HepG2 (cell line): ENCODE results near the gene HECTD3. TPM values are rescaled to one million over a fixed set of nuclear protein-coding genes. Genes with fewer than 3 reads are reported as not detected.

Source experiments
- ARNTL ChIP-seq: sonication (generic); formaldehyde crosslinking; IDR thresholded peaks from 2 replicates; pipeline ENCODE4 v1.4.0; 2020; ENCODE audit warnings: mild to moderate bottlenecking, missing genetic modification reagents
- ATF1 ChIP-seq: IDR thresholded peaks from 2 replicates; pipeline ENCODE4 v1.6.1; 2016; ENCODE audit warnings: mild to moderate bottlenecking, control low read depth
- BCL3 ChIP-seq: sonication (generic); formaldehyde crosslinking; IDR thresholded peaks from 2 replicates; pipeline ENCODE4 v1.5.1; 2020; ENCODE audit warnings: mild to moderate bottlenecking, missing genetic modification reagents, moderate library complexity
- CHD2 ChIP-seq: IDR thresholded peaks from 2 replicates; pipeline ENCODE4 v1.6.1; 2011; ENCODE audit warnings: low read depth, low read length, improper control_type of control experiment
- CHD4 ChIP-seq: fragments of 200-600 bp; sonication (generic); IDR thresholded peaks from 2 replicates; pipeline ENCODE4 v1.7.0; 2017; ENCODE audit warnings: mild to moderate bottlenecking, low read length, borderline replicate concordance
- HIC2 ChIP-seq: sonication (generic); formaldehyde crosslinking; IDR thresholded peaks from 2 replicates; pipeline ENCODE4 v1.9.0; 2022; ENCODE audit warnings: low read depth, missing genetic modification reagents
- HMG20B ChIP-seq: conservative IDR thresholded peaks from 2 replicates; pipeline ENCODE4 v1.6.1; 2016; ENCODE audit warnings: missing genetic modification reagents, missing compliant biosample characterization
- HNRNPLL ChIP-seq: fragments of 200-400 bp; formaldehyde crosslinking; IDR thresholded peaks from 2 replicates; pipeline ENCODE4 v1.6.1; 2017; ENCODE audit warnings: mild to moderate bottlenecking, low read depth, low read length; ENCODE audit not compliant: poor library complexity, severe bottlenecking
- HNRNPUL1 ChIP-seq: fragments of 200-400 bp; formaldehyde crosslinking; IDR thresholded peaks from 2 replicates; pipeline ENCODE4 v1.6.1; 2017; ENCODE audit warnings: low read depth, mild to moderate bottlenecking, low read length, moderate library complexity
- HOXA7 ChIP-seq: sonication (generic); formaldehyde crosslinking; IDR thresholded peaks from 2 replicates; pipeline ENCODE4 v1.8.1; 2022; ENCODE audit warnings: mild to moderate bottlenecking, missing genetic modification reagents, moderate library complexity
- KDM6A ChIP-seq: IDR thresholded peaks from 2 replicates; pipeline ENCODE4 v1.6.1; 2016; ENCODE audit warnings: low read depth
- NFYB ChIP-seq: sonication (generic); formaldehyde crosslinking; IDR thresholded peaks from 2 replicates; pipeline ENCODE4 v1.4.0; 2020; ENCODE audit warnings: missing genetic modification reagents
- NR2F1 ChIP-seq, 2 experiments: fragments of 450-650 bp in 1 of 2; formaldehyde crosslinking in 1 of 2; IDR thresholded peaks; 2 replicates each; pipeline versions ENCODE4 v1.5.0 to v1.6.1; 2016 to 2020; ENCODE audit warnings: mild to moderate bottlenecking in 1 of 2, missing compliant biosample characterization in 1 of 2, missing genetic modification reagents in 1 of 2, moderate library complexity in 1 of 2
- PRDM15 ChIP-seq: sonication (generic); formaldehyde crosslinking; IDR thresholded peaks from 2 replicates; pipeline ENCODE4 v1.4.0; 2020; ENCODE audit warnings: missing genetic modification reagents
- PTBP1 ChIP-seq: fragments of 200-400 bp; formaldehyde crosslinking; IDR thresholded peaks from 2 replicates; pipeline ENCODE4 v1.6.1; 2018; ENCODE audit warnings: low read length, low read depth; ENCODE audit not compliant: poor library complexity, severe bottlenecking
- RXRB ChIP-seq: IDR thresholded peaks from 2 replicates; pipeline ENCODE4 v1.6.1; 2016; ENCODE audit warnings: borderline replicate concordance, missing genetic modification reagents, missing compliant biosample characterization
- SRSF9 ChIP-seq: fragments of 200-400 bp; formaldehyde crosslinking; IDR thresholded peaks from 2 replicates; pipeline ENCODE4 v1.6.1; 2018; ENCODE audit warnings: borderline replicate concordance, mild to moderate bottlenecking, low read depth, low read length; ENCODE audit not compliant: insufficient read depth, poor library complexity, severe bottlenecking
- TGIF2 ChIP-seq: IDR thresholded peaks from 2 replicates; pipeline ENCODE4 v1.6.1; 2016; ENCODE audit warnings: control low read depth, missing compliant biosample characterization
- ZBTB26 ChIP-seq: IDR thresholded peaks from 2 replicates; pipeline ENCODE4 v1.6.1; 2016; ENCODE audit warnings: missing compliant biosample characterization, missing genetic modification reagents, borderline replicate concordance
- ZFP36L2 ChIP-seq: sonication (generic); formaldehyde crosslinking; IDR thresholded peaks from 2 replicates; pipeline ENCODE4 v1.4.0; 2020; ENCODE audit warnings: missing genetic modification reagents
- ZNF367 ChIP-seq: sonication (generic); formaldehyde crosslinking; IDR thresholded peaks from 2 replicates; pipeline ENCODE4 v1.4.0; 2020; ENCODE audit warnings: missing genetic modification reagents, borderline replicate concordance
- ZNF510 ChIP-seq: sonication (generic); formaldehyde crosslinking; IDR thresholded peaks from 2 replicates; pipeline ENCODE4 v1.4.0; 2020; ENCODE audit warnings: low read depth, mild to moderate bottlenecking, missing genetic modification reagents
- polyA plus RNA-seq, 8 experiments: library from polyadenylated mRNA; depleted of rRNA in 3 of 8; stranded (reverse) in 7 of 8; unstranded in 1 of 8; fragments of >200 nt; fragmentation: Illumina TruSeq in 4 of 8; extraction: Trizol in 4 of 8; gene quantifications; 2 replicates each; pipeline versions ENCODE4 v1.2.1 to v1.2.3, GENCODE V29; 2011 to 2016; ENCODE audit warnings: low read depth in 4 of 8, missing spikeins in 1 of 8, mixed read lengths in 1 of 8; ENCODE audit not compliant: insufficient read depth in 1 of 8
- total RNA-seq, 5 experiments: library from RNA; depleted of rRNA; stranded (reverse); fragments of >200 nt; fragmentation: Illumina TruSeq; extraction: Trizol; gene quantifications; 2 replicates each; pipeline ENCODE4 v1.2.3, GENCODE V29; 2016; ENCODE audit warnings: low read depth in 1 of 5

The HECTD3 gene
- total and polyA plus RNA-seq, 2 of the 13 experiments (the other 11 are each of a cell fraction or from before 2014, with no cell fraction given), result 18.6 to 24.5 TPM

GRCh38 chr1:45012639-45013278 is 1.6 kb upstream of the HECTD3 start (continued):
- no peak for TF ChIP-seq PTBP1
- no peak for TF ChIP-seq ATF1
- no peak for TF ChIP-seq HMG20B (CRISPR knock-in tag)
- 0 out of 2 replicates have a peak, but pooled peaks have one; percentile 23 for TF ChIP-seq ZBTB26 (CRISPR knock-in tag)
- TF ChIP-seq ZFP36L2 (CRISPR knock-in tag), result 0 out of 2 replicates have a peak, but pooled peaks have one; percentile 38
- TF ChIP-seq PRDM15, result 0 out of 2 replicates have a peak, but pooled peaks have one; percentile 19
- no peak for TF ChIP-seq HOXA7 (CRISPR knock-in tag)
- no peak; the same call in 1 of the 2 replicates for TF ChIP-seq CHD2
- no peak for TF ChIP-seq HNRNPUL1
- TF ChIP-seq KDM6A, result 0 out of 2 replicates have a peak, but pooled peaks have one; percentile 13
- TF ChIP-seq SRSF9, result no peak
- TF ChIP-seq TGIF2 (CRISPR knock-in tag), result peak; percentile 66; the same call in 1 of the 2 replicates
- TF ChIP-seq ZNF510 (CRISPR knock-in tag), result no peak
- TF ChIP-seq BCL3 (CRISPR knock-in tag), result no peak
- TF ChIP-seq ARNTL (CRISPR knock-in tag), result no peak
- TF ChIP-seq NR2F1 (CRISPR knock-in tag; IDR thresholded peaks at IDR 0.05), result no peak
- TF ChIP-seq HIC2 (CRISPR knock-in tag), result no peak
- TF ChIP-seq RXRB (CRISPR knock-in tag), result no peak
- TF ChIP-seq CHD4, result no peak
- peak; percentile 19 for TF ChIP-seq HNRNPLL
- TF ChIP-seq NFYB (CRISPR knock-in tag), result 0 out of 2 replicates have a peak, but pooled peaks have one; percentile 22
- TF ChIP-seq ZNF367, result no peak
